Measurements from ENCODE around the gene BCL2A1.
"Not testable (repeated sequence)": the region's sequence is repeated elsewhere in the genome, so short reads cannot be mapped to it uniquely, and the experiment has no call there.

The BCL2A1 gene

DNA sequence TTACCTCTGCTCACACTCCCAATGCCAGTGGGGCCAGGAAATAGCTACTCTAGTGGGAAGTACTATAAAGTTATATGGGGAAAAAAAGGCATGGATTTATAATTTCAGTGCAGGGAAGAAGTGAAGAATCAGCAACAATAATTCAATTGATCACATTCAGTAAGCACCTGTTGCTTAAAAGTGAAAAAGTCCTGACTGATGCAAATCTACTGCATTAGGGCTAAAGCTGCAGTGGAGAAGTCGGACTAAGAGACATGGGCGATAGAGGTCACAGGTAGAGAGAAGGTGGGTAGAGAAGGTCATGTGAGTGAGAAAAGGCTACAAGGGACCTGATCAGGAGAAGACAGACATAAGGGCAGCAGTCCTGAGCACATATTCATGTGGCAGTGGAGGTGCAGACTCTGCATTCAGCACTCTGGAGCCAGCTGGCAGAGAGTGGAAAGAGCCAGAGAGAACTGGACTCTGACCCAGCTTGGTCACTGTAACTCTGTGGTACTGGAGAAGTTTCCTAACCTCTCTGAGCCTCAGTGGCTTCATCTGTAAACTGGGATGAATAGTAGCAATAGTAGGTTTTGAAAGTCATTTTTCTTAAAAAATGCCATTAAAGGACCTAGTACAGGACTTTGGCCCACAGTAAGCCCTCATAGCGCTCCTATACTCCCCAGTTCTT, 17.6 kb upstream of the BCL2A1 start:
- DNase-seq, result no peak

DNA sequence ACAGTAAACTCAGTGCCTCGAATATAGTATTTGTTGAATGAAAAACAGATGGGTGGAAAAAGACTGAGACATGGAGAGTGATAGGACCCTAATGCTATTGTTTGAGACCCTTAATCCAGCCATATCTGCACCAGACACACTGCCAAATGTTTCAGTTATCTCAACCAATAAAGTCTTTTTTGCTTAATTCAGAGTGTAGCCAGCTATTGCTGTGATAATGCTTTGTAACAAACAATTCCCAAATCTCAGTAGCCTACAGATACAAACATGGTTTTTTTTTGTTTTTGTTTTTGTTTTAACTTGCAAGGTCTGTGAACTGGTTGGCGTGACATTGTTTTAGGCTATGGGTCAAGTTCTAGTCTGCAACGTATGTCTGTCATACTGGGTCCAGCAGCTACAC, 17.0 kb upstream of the BCL2A1 start:
- DNase-seq, result no peak

DNA sequence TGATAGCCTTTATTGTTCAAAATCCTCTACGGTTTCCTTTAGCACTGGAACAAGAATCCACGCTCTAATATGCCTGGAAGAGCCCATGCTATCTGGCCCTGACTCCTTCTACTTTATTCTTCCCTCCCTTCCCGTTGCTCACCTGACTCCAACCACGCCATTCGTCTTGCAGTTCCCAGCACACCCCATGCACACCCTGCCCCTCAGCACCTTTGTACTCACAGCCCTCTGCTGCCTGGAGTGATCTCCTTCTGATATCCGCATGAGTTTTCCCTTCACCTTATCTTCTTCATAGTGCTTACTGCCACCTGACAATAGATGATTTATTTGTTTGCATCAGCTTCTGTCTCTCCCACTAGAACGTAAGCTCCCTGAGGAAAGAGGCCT, 16.6 kb upstream of the BCL2A1 start:
- DNase-seq, result no peak

DNA sequence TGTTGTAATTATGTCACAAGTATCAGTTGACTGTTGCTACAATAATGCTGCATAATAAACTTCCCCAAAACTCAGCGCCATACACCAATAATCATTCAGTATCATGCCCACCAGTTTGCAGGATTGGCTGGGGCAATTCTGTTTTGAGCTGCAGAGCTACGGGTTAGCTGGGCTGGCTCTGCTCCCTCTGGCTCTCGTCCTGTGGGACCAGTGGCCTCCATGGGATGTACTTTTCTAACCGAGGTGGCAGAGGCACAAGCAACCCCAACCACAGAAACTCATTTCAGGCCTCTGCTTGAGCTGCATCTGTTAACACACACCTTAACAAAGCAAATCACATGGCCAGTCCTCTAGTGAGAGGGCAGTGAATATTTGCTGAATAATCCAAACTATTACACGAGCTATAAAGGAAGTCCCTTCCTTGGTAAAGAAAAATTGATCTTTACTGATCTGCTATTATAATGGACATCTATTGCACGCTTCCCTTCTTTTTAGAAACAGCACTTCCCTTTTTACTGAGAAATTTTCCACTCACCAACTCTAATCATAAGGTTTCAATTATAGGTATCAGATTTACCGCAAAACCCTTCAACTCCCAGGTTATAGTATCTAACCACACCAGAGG, 10.9 kb upstream of the BCL2A1 start:
- DNase-seq, result no peak

DNA sequence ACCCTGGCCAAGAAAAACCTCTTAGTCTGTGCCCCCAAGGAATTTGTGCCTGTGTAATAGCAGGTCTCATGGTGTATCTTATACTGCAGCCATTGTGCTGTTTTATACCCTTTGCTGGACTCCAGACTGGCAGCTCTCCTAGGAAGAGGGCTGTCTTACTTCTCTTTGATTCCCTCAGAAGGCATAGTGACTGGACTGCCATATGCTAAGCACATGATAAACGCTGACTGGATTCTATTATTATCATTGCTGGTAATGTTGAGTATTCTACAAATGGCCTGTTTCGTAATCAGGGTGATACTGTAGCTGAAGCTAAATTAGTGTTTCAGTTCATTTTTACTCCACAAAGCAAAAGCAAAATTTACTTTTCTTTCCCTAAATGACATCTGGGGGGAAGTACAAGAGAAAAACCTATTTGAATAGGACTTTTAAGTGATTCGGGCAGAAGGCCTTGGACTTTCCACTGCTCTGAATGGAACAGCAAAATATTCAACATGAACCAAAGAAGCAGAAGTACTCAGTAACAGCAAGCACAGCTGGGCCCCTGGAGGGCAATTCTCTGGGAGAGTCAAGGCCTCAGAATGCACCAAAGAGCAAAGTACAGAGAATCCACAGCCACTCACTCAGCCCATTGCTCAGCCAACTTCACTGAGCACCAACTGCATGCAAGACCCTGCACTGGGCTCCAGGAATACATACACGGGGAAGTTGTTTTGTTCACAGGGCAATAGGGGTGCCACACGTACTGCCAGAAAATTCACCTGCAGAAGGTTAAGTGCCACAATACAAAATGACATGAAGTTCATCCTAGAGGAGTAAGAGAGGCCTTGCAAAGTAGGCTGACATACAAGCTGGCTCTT, 7.9 kb upstream of the BCL2A1 start:
- no peak for DNase-seq

DNA sequence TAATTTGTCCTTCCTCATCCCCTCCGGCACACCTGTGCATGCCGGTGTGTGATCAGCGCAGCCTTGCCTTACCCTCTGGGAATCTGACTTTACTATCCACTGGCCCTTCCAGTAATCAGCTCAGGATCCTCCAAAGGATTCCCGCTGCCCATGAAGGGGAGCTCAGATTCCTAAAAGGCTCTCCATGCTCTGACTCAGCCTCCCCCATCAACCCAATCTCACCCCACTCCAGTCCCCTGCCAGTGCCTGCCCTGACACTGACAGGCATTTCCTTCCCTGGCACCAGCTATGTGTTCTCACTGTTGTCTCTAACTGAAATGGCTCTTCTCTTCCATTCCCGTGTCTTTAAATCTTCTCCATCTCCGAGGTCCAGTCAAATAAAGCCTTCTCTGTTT, 7.3 kb upstream of the BCL2A1 start:
- no peak for DNase-seq

DNA sequence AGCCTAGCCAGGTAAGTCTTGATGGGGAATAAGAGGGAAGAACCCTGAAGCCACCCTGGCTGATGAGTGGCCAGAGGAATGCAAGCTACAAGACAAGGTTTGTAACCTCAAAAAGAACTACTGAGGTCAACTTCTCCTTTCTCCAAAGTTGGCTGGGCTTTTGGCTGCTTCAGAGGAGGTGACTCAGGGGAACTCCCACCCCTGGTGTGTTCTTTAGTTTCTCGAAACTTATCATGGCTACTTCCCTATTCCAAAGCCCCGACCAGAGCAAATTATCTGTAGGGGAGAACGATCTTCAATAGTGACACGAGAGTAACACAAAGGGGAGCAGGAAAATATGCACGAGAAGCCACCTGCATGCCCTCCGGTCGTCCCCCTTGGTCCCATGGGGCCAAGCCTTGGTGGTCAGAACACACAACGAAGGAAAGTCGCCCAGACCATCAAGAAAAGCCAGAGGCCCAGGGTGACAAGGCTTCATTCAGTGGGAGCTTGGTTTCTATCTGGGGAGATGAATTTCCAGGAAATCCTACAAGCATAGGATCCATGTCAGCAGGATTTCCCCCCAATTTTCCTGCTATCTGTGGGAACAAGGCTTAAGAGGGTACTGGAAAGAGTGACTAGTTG, 6.5 kb upstream of the BCL2A1 start:
- DNase-seq, result no peak

DNA sequence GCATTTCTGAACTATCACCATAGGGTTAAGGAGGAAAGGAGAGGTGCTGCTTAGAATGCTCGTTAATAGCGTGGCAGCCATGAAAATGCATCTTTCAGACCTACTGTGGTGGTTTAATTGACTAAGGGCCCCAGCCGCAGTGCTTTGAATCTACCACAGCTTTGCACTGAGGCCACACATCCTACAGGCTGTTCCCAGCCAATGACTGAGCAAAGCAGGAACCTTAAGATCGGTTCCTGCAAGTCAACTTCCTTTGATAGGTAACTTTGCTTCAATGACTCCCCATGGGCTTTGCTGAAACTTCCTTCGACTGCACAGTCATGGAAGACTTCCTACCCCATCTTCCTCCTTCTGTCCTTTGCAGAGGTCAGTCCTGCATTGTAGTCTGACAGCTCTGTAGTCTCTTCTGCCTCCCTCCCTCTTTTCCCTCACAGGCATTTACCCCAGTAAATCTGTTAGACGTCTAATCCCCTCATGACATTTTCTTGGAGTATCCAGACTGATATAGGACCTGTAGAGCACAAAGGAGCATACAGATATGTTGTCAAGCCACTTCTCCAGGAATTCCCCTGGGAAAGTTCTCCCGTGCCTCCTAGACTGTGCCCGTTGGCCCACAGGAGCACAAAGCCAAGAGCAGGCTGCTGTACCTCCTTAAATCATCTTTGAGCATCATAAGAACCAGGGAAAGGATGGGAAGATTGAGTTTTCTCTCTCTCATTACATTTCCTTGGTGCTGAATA, 2.6 kb upstream of the BCL2A1 start:
- DNase-seq, result no peak

DNA sequence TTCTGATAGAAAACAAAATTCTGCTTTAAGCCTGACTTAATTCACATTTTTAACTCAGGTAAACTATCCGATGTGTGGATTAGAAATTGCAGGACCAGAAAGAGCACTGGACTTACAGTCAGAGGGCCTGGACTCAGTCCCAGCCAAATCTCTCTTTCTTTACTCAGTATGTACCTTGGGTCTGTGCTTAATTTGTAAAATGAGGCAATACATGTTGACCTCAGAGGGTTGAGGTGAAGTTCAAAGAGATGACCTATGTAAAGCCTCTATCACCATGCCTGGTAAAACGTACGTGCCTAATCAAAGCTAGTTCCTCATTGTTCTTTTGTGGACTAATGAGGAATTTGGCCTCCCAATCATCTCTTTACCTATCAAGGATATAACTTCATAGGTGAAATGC, 1.9 kb upstream of the BCL2A1 start:
- DNase-seq, result no peak

DNA sequence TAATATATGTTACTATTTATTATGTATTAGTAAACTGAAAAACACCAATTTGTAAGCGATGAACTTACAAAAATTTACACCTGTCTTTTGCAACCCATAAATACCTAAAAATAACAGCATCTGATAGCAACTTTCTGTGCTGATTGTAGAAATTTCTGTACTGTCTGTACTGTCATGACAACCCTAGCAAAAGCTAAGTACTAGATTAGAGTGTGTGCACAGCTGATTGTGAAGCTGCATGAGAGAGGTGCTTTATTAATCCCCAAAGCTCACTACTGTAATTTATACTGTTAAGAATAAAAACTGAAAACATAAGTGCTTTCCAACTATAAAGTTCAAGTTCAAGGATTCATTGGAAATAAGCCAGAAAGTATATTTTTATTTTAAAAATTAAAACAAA, 815 bp downstream of the BCL2A1 start:
- no peak for DNase-seq

DNA sequence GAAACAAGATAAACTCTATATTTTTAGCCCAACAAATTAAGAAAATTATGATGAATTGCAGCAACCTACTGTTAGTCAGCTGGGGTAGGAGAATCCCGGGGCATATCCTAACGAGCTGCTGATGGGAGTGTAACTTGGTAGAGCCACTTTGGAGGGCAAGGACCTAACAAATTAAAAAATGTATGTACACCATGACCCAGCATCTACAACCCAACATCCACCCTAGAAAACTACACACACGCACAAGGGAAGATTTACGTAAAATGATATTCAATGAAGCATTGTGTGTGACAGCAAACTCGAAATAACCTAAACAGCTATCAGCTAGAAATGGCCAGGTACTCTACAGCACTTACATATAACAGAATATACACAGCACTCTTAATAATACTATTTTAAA, 1.9 kb downstream of the BCL2A1 start:
- no peak for DNase-seq

DNA sequence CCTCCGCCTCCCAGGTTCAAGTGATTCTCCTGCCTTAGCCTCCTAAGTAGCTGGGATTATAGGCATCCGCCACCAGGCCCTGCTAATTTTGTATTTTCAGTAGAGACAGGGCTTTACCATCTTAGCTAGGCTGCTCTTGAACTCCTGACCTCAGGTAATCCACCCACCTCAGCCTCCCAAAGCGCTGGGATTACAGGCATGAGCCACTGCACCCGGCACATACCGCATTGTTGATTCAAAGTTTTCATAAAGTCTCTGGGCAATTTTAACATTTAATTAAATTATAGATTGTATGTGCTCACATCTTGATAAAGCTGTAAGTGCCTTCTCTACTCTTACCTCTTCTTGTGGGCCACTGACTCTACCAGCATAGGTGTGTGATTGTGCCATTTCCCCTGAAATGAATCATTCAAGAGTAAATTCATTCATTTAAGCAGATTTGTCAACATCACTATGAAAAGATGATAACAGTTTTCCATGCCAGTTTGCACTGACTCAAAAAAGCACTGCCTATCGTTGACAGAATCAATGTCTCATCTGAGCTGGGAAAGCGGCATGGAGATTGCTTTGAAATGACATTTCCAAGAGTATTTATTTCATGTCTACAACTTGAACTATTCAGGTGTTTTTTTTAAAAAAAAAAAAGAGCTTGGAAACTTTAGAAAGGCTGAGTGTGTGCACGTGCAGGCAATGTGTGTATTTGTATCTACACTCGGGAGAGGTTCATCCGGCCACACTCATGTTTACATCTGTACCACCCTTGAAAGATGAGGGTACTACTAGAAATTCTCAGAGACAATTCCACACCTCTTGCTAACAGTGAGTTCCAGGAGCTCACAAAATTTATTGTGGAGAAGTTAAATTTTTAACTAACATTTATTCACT, 3.5 kb downstream of the BCL2A1 start:
- DNase-seq, result peak; percentile 40

DNA sequence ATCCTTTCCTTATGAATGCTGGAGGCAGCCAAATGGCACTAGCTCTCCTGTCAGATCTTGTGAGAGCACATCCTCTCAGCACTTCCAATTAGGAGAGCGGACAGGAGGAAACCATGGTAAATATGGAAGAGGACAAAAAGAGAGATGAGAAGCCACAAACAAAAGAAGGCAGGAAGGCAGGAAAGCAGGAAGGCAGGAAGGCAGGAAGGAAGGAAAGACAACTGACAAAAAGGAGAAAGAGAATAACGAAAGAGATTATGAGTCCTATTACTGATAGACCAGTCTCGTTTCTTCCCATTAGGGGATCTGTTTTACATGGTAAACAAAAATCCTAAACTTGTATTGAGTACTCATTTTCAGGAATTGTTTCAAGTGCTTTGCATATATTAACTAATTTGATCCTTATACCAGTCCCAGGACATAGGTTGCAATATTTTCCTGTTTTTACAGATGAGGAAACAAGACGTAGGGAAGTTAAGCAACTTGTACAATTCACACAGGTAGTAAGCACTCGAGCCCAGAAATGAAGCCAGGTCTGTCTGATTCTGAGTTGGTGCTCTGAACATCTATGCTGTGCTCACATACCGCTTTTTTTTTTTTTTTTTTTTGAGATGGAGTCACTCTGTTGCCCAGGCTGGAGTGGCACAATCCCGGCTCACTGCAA, 4.2 kb downstream of the BCL2A1 start:
- no peak for DNase-seq

DNA sequence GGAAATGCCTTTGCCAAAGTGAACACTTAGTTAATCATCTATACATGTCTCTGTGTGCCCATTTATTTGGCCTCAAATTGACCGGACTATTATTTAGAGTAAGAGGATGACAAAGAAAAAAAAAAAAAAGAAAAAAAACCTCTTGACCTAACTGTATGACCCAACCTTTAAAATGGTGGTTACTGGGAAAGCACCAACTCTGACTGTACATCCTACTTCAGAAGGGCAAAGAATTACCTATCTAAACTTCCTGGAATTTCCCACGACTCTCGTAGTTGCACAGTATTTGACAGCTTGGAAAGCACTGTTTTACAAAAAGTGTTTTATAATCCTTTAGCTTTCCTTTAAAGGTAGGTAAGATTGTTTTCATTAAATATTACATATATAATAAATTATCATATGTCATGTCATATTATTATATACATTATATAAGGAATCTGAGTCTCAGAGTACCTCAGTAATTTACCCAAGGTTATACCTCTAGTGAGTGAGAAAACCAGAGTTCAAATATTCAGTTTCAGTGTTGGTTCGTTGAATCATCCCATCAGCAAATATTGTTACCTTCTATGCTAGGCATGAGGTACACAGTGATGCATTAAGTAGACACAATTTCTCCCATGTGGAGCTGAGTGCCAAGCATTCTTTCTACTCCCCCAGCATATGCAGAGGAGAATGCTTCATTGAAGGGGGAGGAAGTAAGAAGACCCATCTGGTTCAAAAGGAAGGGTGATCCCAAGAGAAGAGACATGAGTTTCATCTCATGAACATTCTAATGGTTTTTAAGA, 5.0 kb downstream of the BCL2A1 start:
- DNase-seq, result no peak

DNA sequence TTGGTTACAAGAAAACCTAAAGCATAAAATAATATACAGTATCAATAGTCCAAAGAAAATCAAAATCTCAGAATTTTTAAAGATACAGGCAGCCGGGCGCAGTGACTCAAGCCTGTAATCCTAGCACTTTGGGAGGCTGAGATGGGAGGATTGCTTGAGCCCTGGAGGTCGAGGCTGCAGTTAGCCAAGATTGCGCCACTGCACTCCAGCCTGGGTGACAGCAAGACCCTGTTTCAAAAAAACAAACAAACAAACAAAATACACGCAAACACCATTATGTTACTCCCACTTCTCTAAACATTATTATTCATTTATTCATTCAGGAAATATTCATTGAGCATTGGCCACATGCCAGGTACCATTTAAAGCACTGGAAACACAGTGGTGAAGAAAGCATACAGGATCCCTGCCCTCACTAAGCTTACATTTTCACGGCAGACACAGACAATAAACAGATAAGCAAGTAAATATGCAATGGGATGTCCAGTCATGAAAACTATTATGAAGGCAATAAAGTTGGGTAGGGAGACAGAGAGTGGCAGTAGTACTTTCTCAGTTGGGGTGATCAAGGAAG, 6.7 kb downstream of the BCL2A1 start:
- no peak for DNase-seq

DNA sequence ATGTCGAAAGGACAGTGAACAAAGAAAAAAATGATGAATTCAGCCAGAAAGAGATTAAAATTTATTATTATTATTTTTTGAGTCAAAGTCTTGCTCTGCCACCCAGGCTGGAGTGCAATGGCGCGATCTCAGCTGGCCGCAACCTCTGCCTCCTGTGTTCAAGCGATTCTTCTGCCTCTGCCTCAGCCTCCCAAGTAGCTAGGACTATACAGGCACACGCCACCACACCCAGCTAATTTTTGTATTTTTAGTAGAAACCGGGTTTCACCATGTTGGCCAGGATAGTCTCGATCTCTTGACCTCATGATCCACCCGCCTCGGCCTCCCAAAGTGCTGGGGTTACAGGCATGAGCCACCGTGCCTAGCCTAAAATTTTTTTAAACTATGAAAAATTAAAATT, 8.1 kb downstream of the BCL2A1 start:
- not testable (repeated sequence) for DNase-seq

DNA sequence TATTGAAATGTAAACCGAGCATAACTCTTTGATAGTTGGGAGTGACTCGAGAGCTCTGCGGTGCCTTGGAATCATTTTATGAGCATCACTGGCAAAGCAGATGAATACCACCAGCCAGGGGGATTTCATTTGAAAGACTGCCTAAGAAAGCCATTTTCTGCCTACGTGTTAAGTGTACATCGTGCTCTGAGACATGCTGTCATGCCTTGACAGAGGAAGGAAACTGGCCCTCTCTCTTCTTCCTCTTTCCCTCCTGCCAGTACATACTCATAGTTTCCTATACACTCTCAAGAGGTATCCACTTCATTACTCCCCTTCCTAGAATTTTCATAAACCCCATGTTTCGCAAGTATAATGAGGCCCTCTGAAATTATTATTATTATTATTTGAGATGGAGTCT, 8.8 kb downstream of the BCL2A1 start:
- DNase-seq, result no peak

DNA sequence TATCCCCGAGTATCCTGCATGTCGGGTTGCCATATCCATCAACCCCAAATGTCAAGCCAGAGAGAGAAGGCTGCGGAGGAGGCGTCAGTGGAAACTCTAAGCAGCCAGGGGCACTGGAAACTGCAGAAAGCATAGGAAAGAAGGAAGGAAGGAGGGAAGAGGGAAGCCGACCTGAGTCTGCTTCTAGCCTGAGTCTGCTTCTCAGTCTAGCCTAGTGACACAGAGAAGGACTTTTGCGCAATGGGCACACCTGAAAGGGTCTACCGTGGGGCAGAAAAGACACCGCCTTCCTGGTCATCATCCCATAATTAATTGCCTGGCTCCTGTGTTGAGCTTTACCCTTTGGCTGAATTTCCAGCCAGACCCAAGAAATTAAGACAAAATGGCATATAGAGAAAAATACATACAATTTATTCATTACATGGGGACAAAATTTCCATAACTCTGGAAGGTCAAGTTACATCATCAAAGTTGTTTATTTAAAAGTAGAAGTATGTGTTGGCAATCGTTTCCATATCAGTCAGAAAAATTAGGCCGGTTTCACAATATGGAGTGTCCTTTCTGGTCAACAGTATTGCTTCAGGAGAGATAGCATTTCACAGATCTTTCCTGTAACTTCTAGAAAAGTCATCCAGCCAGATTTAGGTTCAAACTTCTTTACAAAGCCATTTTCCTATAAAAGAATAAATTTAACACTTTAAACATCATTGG, 10.3 kb downstream of the BCL2A1 start:
- no peak for DNase-seq

DNA sequence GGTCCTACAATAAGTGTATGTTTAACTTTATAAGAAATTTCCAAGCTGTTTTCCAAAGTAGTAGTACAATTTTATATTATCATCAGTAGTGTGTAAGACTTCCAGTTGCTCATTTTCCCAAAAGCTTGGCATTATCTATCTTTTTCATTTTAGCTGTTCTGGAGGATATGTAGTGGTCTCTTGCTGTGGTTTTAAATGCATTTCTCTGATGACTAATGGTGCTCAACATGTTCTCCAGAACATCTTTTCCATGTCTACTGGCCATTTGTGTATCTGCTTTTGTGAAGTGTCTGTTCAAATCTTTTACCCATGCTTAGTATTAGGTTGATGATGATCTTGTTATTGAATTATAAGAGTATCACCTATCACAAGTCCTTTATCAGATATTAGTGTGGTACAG, 13.3 kb downstream of the BCL2A1 start:
- DNase-seq, result no peak

Measured in stimulated activated naive CD4-positive, alpha-beta T cell treated with Interleukin-2 at 50 U/mL for 16 hours (primary cell).